Ectodermal cell (in vitro differentiated cells): ENCODE results near the gene SLC6A5.

Experiments used
- H3K27ac ChIP-seq: 2 replicates; pipeline ENCODE4 v1.7.0; 2013; ENCODE audit warnings: mild to moderate bottlenecking, low read depth, low read length; ENCODE audit not compliant: insufficient read depth, poor library complexity, severe bottlenecking
- H3K27me3 ChIP-seq: 2 replicates; pipeline ENCODE4 v1.7.0; 2013; ENCODE audit warnings: mild to moderate bottlenecking, low read length; ENCODE audit not compliant: insufficient read depth, control insufficient read depth, poor library complexity, severe bottlenecking
- H3K36me3 ChIP-seq: one replicate; pipeline ENCODE4 v1.7.0; 2013; ENCODE audit warnings: low read length; ENCODE audit not compliant: control insufficient read depth, insufficient read depth
- H3K4me1 ChIP-seq: one replicate; pipeline ENCODE4 v1.7.0; 2013; ENCODE audit warnings: low read length; ENCODE audit not compliant: control insufficient read depth, insufficient read depth
- H3K4me3 ChIP-seq: 2 replicates; pipeline ENCODE4 v1.7.0; 2013; ENCODE audit warnings: low read depth, low read length, control low read depth; ENCODE audit not compliant: insufficient read depth
- H3K9me3 ChIP-seq: 2 replicates; pipeline ENCODE4 v1.7.0; 2013; ENCODE audit warnings: mild to moderate bottlenecking, low read length, moderate library complexity; ENCODE audit not compliant: control insufficient read depth
- WGBS, 2 experiments: methylation state at CpG; one replicate each; pipeline ENCODE4 v1.1.7; 2013; ENCODE audit warnings: missing lambda C conversion rate in 2 of 2; 5-methylcytosine and 5-hydroxymethylcytosine counted together

Gene SLC6A5

DNA sequence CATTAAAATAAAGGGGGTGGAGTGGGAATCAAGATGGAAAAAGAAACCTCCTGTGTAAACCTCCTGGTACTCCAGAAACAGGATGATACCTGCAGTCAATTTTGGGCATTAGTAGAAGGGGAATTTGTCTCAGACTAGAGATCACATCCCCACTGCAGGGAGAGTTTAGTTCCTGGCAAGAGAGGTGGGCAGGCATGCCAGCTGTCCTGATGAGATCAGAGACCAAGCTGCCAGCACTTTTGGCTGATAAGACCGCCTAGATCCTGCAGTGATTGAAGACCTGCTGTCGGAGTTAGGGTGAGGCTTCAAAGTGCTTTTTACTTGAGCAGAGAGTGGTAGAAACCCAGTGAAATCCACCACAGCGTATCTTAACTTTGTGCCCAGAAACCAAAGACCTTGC, 40.3 kb downstream of the SLC6A5 start:
- Histone ChIP-seq H3K4me3 (no peak overlapping the region), H3K27ac (no peak overlapping the region), H3K4me1 (no peaks in the 10 kb centered on the region), H3K27me3 (no peaks in the 10 kb centered on the region), H3K36me3 (no peaks in the 10 kb centered on the region), H3K9me3 (no peaks in the 10 kb centered on the region)
- WGBS, 2 experiments: 91 to 94% methylated on average over 3 of the region's 3 CpGs

DNA sequence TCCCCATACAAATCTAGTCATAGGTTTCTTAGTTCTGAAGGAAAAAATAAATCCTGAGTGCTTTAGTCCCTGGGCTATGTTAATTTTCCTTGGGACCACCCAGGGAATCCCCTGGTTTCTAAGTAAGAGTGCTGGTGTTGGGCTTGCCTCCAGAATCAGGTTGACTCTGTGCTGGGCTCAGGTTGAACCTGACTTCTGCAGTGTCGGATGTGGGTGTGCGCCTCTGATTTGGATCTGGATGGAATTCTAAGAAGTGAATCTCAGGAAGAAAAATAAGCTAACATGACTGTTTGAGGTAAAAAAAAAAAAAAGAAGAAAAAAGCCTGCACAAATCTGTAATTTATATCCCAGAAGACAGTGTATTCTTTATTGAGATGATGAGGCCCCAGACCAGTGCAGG, 41.0 kb downstream of the SLC6A5 start:
- Histone ChIP-seq H3K4me1 (no peaks in the 10 kb centered on the region), H3K27me3 (no peaks in the 10 kb centered on the region), H3K9me3 (no peaks in the 10 kb centered on the region), H3K27ac (no peak overlapping the region), H3K4me3 (no peak overlapping the region), H3K36me3 (no peaks in the 10 kb centered on the region)
- WGBS, 2 experiments: 97 to 100% methylated on average over 2 of the region's 2 CpGs

DNA sequence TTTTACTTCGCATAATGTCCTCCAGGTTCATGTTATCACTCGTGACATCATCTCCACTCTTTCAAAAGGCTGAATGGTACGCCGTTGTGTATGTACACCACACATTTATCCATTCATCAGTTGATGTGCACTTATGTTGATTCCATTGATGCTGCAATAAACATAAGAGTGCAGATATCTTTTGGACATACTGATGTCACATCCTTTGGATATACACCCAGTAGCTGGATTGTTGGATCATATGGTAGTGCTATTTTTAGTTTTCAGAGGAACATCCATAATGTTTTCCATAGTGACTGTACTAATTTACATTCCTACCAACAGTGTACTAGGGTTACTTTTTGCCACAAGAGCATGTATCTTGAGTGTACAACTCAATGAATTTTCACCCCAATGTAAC, 45.0 kb downstream of the SLC6A5 start:
- no peaks in the 10 kb centered on the region for H3K4me1 ChIP-seq
- H3K9me3 ChIP-seq: no peaks in the 10 kb centered on the region
- 95 to 97% methylated on average over 4 of the region's 4 CpGs for WGBS, 2 experiments
- no peak overlapping the region for H3K27ac ChIP-seq
- no peak overlapping the region for H3K4me3 ChIP-seq
- H3K36me3 ChIP-seq: no peaks in the 10 kb centered on the region
- H3K27me3 ChIP-seq: no peaks in the 10 kb centered on the region

DNA sequence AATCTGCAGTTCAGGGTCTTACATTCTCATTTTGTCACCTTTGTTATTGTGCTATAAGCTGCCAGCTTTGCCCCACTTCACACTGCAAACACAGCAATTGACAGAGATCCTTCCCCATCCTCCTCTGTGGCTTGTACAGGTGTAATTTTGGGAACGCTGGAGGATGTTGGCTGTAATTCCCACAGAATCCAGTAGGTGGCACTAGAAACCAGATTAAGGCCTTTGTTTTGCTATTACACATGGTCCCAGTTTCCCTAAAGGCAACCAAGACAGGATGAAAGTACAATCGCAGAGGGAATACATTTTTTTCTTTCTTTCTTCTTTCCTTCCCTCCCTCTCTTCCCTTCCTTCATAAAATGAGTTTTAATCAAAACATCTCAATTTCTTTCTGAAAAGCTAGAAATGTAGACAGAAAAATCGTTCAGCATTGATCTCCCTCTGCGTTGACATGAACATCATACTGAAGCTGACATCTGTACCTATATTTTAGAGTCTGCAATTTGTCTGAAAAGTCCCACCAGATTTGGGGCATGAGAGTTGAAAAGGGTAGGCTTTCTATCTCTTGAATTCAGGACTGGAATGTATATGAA, 48.7 kb downstream of the SLC6A5 start:
- no peak overlapping the region for H3K27ac ChIP-seq
- WGBS, 2 experiments: 50 to 53% methylated on average over 4 of the region's 4 CpGs

DNA sequence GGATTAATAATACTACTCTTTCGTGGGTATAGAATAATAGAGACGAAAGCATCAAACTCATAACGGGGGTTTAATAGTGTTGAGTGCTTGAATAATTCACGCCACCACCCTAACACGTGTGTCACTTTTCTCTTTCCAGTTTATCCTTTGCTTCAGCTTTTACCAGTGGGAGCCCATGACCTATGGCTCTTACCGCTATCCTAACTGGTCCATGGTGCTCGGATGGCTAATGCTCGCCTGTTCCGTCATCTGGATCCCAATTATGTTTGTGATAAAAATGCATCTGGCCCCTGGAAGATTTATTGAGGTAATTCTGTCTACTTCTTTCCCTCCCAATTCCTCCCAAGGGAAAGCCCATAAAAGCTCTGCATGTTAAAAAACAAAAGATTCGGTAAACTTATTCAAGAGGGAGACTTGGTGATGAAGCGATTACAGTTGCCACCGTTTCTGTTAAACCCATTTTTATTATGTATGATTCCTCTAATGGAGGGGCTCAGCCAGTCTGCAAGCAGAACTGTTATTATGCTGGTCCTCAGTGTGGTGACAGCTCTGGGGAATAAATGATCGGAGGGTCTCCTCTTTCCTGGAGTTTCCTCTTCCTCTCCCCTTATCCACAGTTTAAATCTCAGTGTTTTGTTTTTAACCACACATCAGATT, 52.9 kb downstream of the SLC6A5 start:
- Histone ChIP-seq H3K4me3 (no peak overlapping the region), H3K9me3 (no peaks in the 10 kb centered on the region), H3K27ac (no peak overlapping the region), H3K4me1 (no peaks in the 10 kb centered on the region), H3K27me3 (no peaks in the 10 kb centered on the region), H3K36me3 (no peaks in the 10 kb centered on the region)
- WGBS, 2 experiments: 94% methylated on average over 11 to 13 of the region's 13 CpGs

More for the DNA sequence above, 48.7 kb downstream of the SLC6A5 start:
- H3K27me3 ChIP-seq: no peaks in the 10 kb centered on the region
- no peaks in the 10 kb centered on the region for H3K36me3 ChIP-seq
- no peak overlapping the region for H3K4me3 ChIP-seq
- H3K4me1 ChIP-seq: no peaks in the 10 kb centered on the region
- no peaks in the 10 kb centered on the region for H3K9me3 ChIP-seq

DNA sequence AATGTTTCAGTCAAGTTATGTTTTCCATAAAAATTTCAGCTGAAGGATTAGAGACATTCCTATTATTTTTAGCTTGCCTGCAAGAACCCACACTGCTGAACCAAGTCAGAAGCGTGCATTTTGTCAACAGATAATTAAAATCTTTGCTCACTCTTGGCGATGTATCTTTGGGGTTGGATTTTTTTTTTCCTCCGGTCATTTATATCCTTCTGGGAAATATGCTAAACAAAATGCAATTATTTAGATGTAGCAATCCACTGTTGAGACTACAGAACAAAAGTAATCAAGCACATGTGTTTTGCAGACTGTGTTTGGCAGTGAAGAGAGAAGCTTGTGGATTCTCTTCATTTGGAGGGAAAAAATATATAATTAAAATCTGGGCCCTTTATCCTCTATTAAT, 54.6 kb downstream of the SLC6A5 start:
- H3K27ac ChIP-seq: no peak overlapping the region
- no peaks in the 10 kb centered on the region for H3K4me1 ChIP-seq
- no peaks in the 10 kb centered on the region for H3K27me3 ChIP-seq
- H3K9me3 ChIP-seq: no peaks in the 10 kb centered on the region
- H3K4me3 ChIP-seq: no peak overlapping the region
- 94 to 96% methylated on average over 3 of the region's 3 CpGs for WGBS, 2 experiments
- H3K36me3 ChIP-seq: no peaks in the 10 kb centered on the region

DNA sequence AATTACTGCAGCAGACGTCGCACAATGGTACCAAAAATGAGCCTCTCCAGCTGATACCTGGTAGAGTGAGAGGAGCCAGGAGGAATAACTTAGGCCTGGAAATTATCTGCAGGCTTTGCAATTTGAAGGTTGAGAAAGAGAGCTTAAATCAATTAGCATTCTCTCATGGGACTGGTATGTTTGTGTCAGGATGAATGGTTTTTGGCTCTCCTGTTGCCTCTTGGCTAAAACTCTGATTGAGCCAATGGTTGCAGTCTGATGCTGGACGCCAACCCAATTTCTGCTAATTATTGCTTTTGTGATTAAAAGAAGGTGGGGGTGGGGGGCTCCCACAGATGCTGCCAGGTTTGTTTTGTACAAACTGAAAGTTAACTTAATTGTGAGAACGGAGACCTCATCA, 57.5 kb downstream of the SLC6A5 start:
- no peaks in the 10 kb centered on the region for H3K36me3 ChIP-seq
- H3K27me3 ChIP-seq: no peaks in the 10 kb centered on the region
- no peak overlapping the region for H3K4me3 ChIP-seq
- H3K27ac ChIP-seq: no peak overlapping the region
- no peaks in the 10 kb centered on the region for H3K4me1 ChIP-seq
- WGBS, 2 experiments: 91 to 92% methylated on average over 4 of the region's 4 CpGs
- H3K9me3 ChIP-seq: no peaks in the 10 kb centered on the region

DNA sequence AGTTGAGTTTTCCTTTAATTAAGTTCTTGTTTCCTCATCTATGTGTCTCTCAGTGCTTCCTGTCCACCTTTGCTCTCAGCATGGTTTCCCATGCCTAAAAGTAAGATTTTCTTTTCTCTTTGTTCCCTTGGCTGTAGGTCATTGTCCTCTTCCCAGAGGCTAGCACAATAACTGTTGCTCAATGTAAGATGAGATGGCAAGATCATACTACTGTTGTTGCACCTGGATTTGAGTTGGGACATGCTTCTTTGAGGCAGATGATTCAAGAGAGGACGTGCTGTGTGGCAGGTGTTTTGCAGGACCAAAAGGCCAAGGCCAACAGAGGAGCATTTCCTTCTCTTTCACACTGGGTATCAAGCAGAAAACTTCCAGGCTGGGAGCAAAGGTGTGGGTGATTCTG, 58.7 kb downstream of the SLC6A5 start:
- H3K36me3 ChIP-seq: no peaks in the 10 kb centered on the region
- H3K4me3 ChIP-seq: no peak overlapping the region
- H3K27ac ChIP-seq: no peak overlapping the region
- H3K9me3 ChIP-seq: no peaks in the 10 kb centered on the region
- 56 to 70% methylated on average over 1 of the region's 1 CpG for WGBS, 2 experiments
- no peaks in the 10 kb centered on the region for H3K27me3 ChIP-seq
- no peaks in the 10 kb centered on the region for H3K4me1 ChIP-seq

DNA sequence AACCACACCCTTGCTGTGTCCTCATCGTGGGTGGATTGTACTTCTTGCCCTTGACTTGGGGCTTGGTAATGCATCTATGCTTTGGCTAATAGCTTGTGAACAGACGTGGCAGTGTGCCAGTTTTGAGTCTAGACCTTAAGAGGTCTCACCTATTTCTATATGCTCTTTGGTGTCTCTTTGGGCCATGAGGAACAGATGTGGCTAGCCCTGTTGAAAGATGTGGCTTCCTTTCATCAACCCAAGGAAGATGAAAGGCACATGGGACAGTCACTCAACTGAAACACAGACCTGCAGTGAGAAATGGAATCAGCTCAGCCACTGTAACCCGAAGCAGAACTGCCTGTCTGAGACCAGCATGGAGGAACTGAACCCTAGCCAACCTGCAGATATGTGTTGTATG, 62.0 kb downstream of the SLC6A5 start:
- Histone ChIP-seq H3K36me3 (no peaks in the 10 kb centered on the region), H3K4me1 (no peaks in the 10 kb centered on the region), H3K4me3 (no peak overlapping the region), H3K27me3 (peaks cover 5% of the 10 kb centered on the region), H3K27ac (no peak overlapping the region), H3K9me3 (no peaks in the 10 kb centered on the region)
- 83 to 91% methylated on average over 3 of the region's 3 CpGs for WGBS, 2 experiments

DNA sequence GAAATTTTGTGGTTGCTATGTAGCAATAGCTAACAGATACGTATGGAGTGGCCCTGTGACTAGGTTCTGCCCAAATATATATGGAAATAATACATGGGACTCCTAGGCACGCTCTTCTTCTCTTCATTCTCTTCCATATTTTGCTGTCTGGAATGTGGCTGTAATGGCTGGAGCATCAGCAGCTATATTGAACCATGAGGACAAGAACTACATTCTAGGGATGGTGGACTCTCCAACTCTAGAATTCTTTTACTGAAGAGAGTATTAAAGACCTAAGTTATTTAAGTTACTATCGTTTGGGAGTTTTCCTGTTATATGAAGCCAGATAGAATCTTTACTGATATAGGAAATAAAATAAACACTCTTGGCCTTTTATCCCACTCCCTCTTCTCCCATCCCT, 62.4 kb downstream of the SLC6A5 start:
- H3K27me3 ChIP-seq: peaks cover 8% of the 10 kb centered on the region
- H3K4me1 ChIP-seq: no peaks in the 10 kb centered on the region
- WGBS, 2 experiments: 96 to 100% methylated on average over 2 to 3 of the region's 3 CpGs

More for the DNA sequence above, 62.4 kb downstream of the SLC6A5 start:
- Histone ChIP-seq H3K36me3 (no peaks in the 10 kb centered on the region), H3K9me3 (no peaks in the 10 kb centered on the region), H3K4me3 (no peak overlapping the region), H3K27ac (no peak overlapping the region)
